Right atrium auricular region (tissue), 2 donors: ENCODE results near the gene FRMPD4. TPM values are rescaled to one million over a fixed set of nuclear protein-coding genes. Genes with fewer than 3 reads are reported as not detected.
"Not testable (repeated sequence)": the region's sequence is repeated elsewhere in the genome, so short reads cannot be mapped to it uniquely, and the experiment has no call there.

Experiments
- DNase-seq: peaks from one replicate; pipeline ENCODE4 v3.0.0-alpha.2; 2019; ENCODE audit warnings: low spot score
- H3K27ac ChIP-seq, 2 donors: fragments of 200-600 bp; sonication (generic); 1 replicate in 1 of 2; 2 replicates in 1 of 2; pipeline ENCODE4 v1.5.1; 2016 to 2019
- H3K27me3 ChIP-seq, 2 donors: fragments of 200-600 bp; sonication (generic); one replicate each; pipeline versions ENCODE4 v1.5.1 to v1.6.0; 2017 to 2019
- H3K36me3 ChIP-seq: fragments of 200-600 bp; sonication (generic); one replicate; pipeline ENCODE4 v1.5.1; 2016
- H3K4me1 ChIP-seq, 2 donors: fragments of 200-600 bp; sonication (generic); one replicate each; pipeline versions ENCODE4 v1.5.1 to v1.6.0; 2017 to 2019
- H3K4me3 ChIP-seq, 2 donors: fragments of 200-600 bp; sonication (generic); 1 replicate in 1 of 2; 2 replicates in 1 of 2; pipeline ENCODE4 v1.5.1; 2017 to 2019; ENCODE audit warnings: mild to moderate bottlenecking in 1 of 2, moderate library complexity in 1 of 2
- H3K9me3 ChIP-seq, 2 donors: fragments of 200-600 bp; sonication (generic); one replicate each; pipeline ENCODE4 v1.5.1; 2019
- CTCF ChIP-seq, 2 donors: fragments of 200-600 bp; sonication (generic); IDR thresholded peaks; one replicate each; pipeline ENCODE4 v1.5.1; 2019; ENCODE audit warnings: antibody characterized with exemption in 2 of 2
- total RNA-seq, 2 donors: library from RNA; depleted of rRNA; stranded (reverse); fragments of >200 nt; gene quantifications; one replicate each; pipeline ENCODE4 v1.1.0, GENCODE V29; 2016

The FRMPD4 gene
- total RNA-seq, 2 donors from 2014 or later, result 1.2 to 1.3 TPM

- Histone ChIP-seq H3K4me3 (no peak overlapping the region), H3K36me3 (no peaks in the 10 kb centered on the region), H3K27me3 (no peaks in the 10 kb centered on the region), H3K4me1 (no peaks in the 10 kb centered on the region), H3K27ac (no peak overlapping the region), H3K9me3 (no peaks in the 10 kb centered on the region)
- peak in 1 of 2 donors; percentile 47 for TF ChIP-seq CTCF (IDR thresholded peaks at IDR 0.05)
- DNase-seq, result no peak
These were observed 359.7 kb downstream of the FRMPD4 start for GRCh38 chrX:12497832-12498591.

DNA sequence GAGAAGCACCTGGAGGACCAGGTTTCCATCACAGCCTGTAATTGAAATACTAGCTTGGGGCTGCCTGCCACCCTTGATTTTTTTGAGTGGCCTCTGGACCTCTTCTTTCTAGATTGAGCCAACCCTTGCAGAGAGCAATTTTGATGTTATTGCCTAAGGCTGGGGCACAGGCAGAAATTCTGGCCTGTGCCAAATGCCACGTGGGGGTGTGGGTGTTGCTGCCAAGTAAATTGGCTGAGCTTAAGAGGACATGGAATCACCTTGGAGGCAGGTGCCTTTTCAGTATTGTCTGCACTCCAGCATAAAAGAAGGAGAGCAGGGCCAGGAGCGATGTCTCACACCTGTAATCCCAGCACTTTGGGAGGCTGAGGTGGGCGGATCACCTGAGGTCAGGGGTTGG is 366.9 kb downstream of the FRMPD4 start:
- no peak for TF ChIP-seq CTCF (IDR thresholded peaks at IDR 0.05)
- H3K9me3 ChIP-seq, result no peaks in the 10 kb centered on the region
- no peak for DNase-seq
- no peak overlapping the region for H3K4me3 ChIP-seq
- no peaks in the 10 kb centered on the region for H3K4me1 ChIP-seq
- no peak overlapping the region for H3K27ac ChIP-seq
- no peaks in the 10 kb centered on the region for H3K36me3 ChIP-seq
- H3K27me3 ChIP-seq, result no peaks in the 10 kb centered on the region

GRCh38 chrX:12515384-12515783 is 377.1 kb downstream of the FRMPD4 start:
- not testable (repeated sequence) for H3K27ac ChIP-seq, H3K4me3 ChIP-seq, H3K36me3 ChIP-seq, DNase-seq, H3K27me3 ChIP-seq, H3K4me1 ChIP-seq
- peaks cover 0 to 22% of the 10 kb centered on the region in 2 donors for H3K9me3 ChIP-seq

GRCh38 chrX:12526306-12526705 is 388.0 kb downstream of the FRMPD4 start:
- no peaks in the 10 kb centered on the region for H3K9me3 ChIP-seq
- TF ChIP-seq CTCF (IDR thresholded peaks at IDR 0.05), result peak in 1 of 2 donors; percentile 39
- H3K4me1 ChIP-seq, result no peaks in the 10 kb centered on the region
- no peak overlapping the region for H3K4me3 ChIP-seq
- no peak for DNase-seq
- H3K27me3 ChIP-seq, result no peaks in the 10 kb centered on the region
- H3K27ac ChIP-seq, result no peak overlapping the region
- H3K36me3 ChIP-seq, result no peaks in the 10 kb centered on the region

GRCh38 chrX:12538096-12538495 is 399.8 kb downstream of the FRMPD4 start:
- H3K36me3 ChIP-seq, H3K4me3 ChIP-seq, H3K27ac ChIP-seq, H3K9me3 ChIP-seq, H3K4me1 ChIP-seq, DNase-seq, H3K27me3 ChIP-seq: not testable (repeated sequence)

DNA sequence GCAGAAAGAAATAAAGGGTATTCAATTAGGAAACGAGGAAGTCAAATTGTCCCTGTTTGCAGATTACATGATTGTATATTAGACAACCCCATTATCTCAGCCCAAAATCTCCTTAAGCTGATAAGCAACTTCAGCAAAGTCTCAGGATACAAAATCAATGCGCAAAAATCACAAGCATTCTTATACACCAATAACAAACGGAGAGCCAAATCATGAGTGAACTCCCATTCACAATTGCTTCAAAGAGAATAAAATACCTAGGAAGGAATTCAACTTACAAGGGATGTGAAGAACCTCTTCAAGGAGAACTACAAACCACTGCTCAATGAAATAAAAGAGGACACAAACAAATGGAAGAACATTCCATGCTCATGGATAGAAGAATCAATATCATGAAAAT is 404.0 kb downstream of the FRMPD4 start:
- not testable (repeated sequence) for H3K9me3 ChIP-seq, H3K27ac ChIP-seq, H3K4me3 ChIP-seq, H3K4me1 ChIP-seq, DNase-seq, H3K36me3 ChIP-seq, H3K27me3 ChIP-seq

DNA sequence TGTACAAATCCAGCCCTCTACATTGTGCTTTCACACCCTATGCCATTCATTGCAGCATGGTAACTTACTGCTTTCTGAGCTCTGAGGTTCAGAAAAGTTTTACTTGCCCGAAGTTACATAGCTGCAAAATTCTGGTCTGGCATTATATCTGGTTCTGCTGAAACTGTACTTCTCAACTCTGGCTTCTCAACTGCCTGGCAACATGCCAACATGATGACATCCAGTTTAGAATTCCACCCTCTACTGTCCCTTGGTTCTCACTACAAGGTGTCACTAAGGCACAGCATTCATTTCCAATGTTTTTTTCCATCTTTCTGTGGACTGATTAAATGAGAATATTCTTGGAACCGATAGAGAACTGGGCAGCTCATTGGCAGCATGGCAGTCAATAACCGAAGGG is 410.1 kb downstream of the FRMPD4 start:
- no peaks in the 10 kb centered on the region for H3K27me3 ChIP-seq
- H3K27ac ChIP-seq, result no peak overlapping the region
- H3K4me1 ChIP-seq, result no peaks in the 10 kb centered on the region
- no peak for TF ChIP-seq CTCF (IDR thresholded peaks at IDR 0.05)
- DNase-seq, result no peak
- H3K4me3 ChIP-seq, result no peak overlapping the region
- H3K9me3 ChIP-seq, result no peaks in the 10 kb centered on the region
- no peaks in the 10 kb centered on the region for H3K36me3 ChIP-seq
